Mammary epithelial cell (primary cell): ENCODE data around the gene LMLN.

Experiments
- EZH2 ChIP-seq: IDR thresholded peaks from 2 replicates; pipeline ENCODE4 v1.6.1; 2012; ENCODE audit warnings: low read length, inconsistent platforms, borderline replicate concordance
- TF ChIP-seq, protein P1 (sequence below), 2 donors: IDR thresholded peaks in 1 of 2; conservative IDR thresholded peaks in 1 of 2; 2 replicates each; pipeline ENCODE4 v1.5.1; 2011 to 2012; ENCODE audit warnings: inconsistent platforms in 2 of 2, low read length in 2 of 2, mild to moderate bottlenecking in 2 of 2, control low read depth in 1 of 2, low read depth in 1 of 2; ENCODE audit not compliant: insufficient read depth in 1 of 2; ENCODE audit errors: extremely low read depth in 1 of 2

GRCh38 chr3:197953325-197953724 lies 6.7 kb upstream of the LMLN start:
- TF ChIP-seq, protein P1, sequence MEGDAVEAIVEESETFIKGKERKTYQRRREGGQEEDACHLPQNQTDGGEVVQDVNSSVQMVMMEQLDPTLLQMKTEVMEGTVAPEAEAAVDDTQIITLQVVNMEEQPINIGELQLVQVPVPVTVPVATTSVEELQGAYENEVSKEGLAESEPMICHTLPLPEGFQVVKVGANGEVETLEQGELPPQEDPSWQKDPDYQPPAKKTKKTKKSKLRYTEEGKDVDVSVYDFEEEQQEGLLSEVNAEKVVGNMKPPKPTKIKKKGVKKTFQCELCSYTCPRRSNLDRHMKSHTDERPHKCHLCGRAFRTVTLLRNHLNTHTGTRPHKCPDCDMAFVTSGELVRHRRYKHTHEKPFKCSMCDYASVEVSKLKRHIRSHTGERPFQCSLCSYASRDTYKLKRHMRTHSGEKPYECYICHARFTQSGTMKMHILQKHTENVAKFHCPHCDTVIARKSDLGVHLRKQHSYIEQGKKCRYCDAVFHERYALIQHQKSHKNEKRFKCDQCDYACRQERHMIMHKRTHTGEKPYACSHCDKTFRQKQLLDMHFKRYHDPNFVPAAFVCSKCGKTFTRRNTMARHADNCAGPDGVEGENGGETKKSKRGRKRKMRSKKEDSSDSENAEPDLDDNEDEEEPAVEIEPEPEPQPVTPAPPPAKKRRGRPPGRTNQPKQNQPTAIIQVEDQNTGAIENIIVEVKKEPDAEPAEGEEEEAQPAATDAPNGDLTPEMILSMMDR (conservative IDR thresholded peaks at IDR 0.05 in 1 of 2, IDR thresholded peaks at IDR 0.05 in 1 of 2; ENCODE audit: extremely low read depth in 1 of 2, insufficient read depth in 1 of 2, low read depth in 1 of 2, low read length in 2 of 2): no peak
- no peak for TF ChIP-seq EZH2
